HT1080 (cell line): ENCODE results near the gene DIP2C. TPM values are rescaled to one million over a fixed set of nuclear protein-coding genes. Genes with fewer than 3 reads are reported as not detected.
A peak's percentile ranks its signal among the peaks of the same experiment; 100 is the strongest.
"Not testable (repeated sequence)": the region's sequence is repeated elsewhere in the genome, so short reads cannot be mapped to it uniquely, and the experiment has no call there.

ENCODE experiments used
- DNase-seq: peaks from one replicate; pipeline ENCODE4 v3.0.0-alpha.2; 2015; ENCODE audit warnings: low read depth
- total RNA-seq: library from RNA; depleted of rRNA; stranded (reverse); fragments of >200 nt; shearing (Covaris generic); gene quantifications from 2 replicates; pipeline ENCODE4 v1.2.3, GENCODE V29; 2014

DIP2C gene
- total RNA-seq, 1 experiment from 2014 or later = 3.2 TPM

GRCh38 chr10:661597-662222 lies 27.8 kb downstream of the DIP2C start:
- DNase-seq = no peak

GRCh38 chr10:660970-661596 lies 28.4 kb downstream of the DIP2C start:
- no peak for DNase-seq

GRCh38 chr10:660413-660969 lies 29.0 kb downstream of the DIP2C start:
- DNase-seq = no peak

- DNase-seq = peak; percentile 75
Measured at GRCh38 chr10:659688-660141, 29.8 kb downstream of the DIP2C start.

GRCh38 chr10:657816-658350 lies 31.6 kb downstream of the DIP2C start:
- DNase-seq = not testable (repeated sequence)

- no peak for DNase-seq
Measured at GRCh38 chr10:656883-657282, 32.6 kb downstream of the DIP2C start.

GRCh38 chr10:655184-655583 lies 34.3 kb downstream of the DIP2C start:
- no peak for DNase-seq

- no peak for DNase-seq
Measured at GRCh38 chr10:654647-654996, 34.8 kb downstream of the DIP2C start.

- DNase-seq = no peak
Measured at GRCh38 chr10:653991-654646, 35.3 kb downstream of the DIP2C start.

GRCh38 chr10:652832-653459 lies 36.5 kb downstream of the DIP2C start:
- not testable (repeated sequence) for DNase-seq

- DNase-seq = no peak
Measured at GRCh38 chr10:652233-652632, 37.2 kb downstream of the DIP2C start.

- DNase-seq = no peak
Measured at GRCh38 chr10:651692-652091, 37.8 kb downstream of the DIP2C start.

- no peak for DNase-seq
Measured at GRCh38 chr10:650886-651615, 38.4 kb downstream of the DIP2C start.

GRCh38 chr10:650441-650851 lies 39.0 kb downstream of the DIP2C start:
- no peak for DNase-seq

GRCh38 chr10:649798-650440 lies 39.5 kb downstream of the DIP2C start:
- DNase-seq = no peak

GRCh38 chr10:649445-649797 lies 40.0 kb downstream of the DIP2C start:
- no peak for DNase-seq

- not testable (repeated sequence) for DNase-seq
Measured at GRCh38 chr10:647019-647418, 42.4 kb downstream of the DIP2C start.

GRCh38 chr10:646118-646524 lies 43.3 kb downstream of the DIP2C start:
- DNase-seq = no peak

- no peak for DNase-seq
Measured at GRCh38 chr10:644943-645334, 44.5 kb downstream of the DIP2C start.

- no peak for DNase-seq
Measured at GRCh38 chr10:644076-644942, 45.2 kb downstream of the DIP2C start.
